RWPE1 (cell line): Measurements from ENCODE around the gene PWWP2B.
"Not testable (repeated sequence)": the region's sequence is repeated elsewhere in the genome, so short reads cannot be mapped to it uniquely, and the experiment has no call there.

ENCODE experiments used
- CTCF ChIA-PET: fragments of 350-600 bp; sonication (Branson Sonifier 250); formaldehyde crosslinking; extraction: SDS; loops from one replicate; lab custom pipeline; 2021; lab: Yijun Ruan, JAX
- POLR2A ChIA-PET: fragments of 400-600 bp; formaldehyde crosslinking; extraction: SDS; loops from one replicate; lab custom pipeline; 2020; ENCODE audit warnings: antibody characterized with exemption; ENCODE audit not compliant: low non-redundant PET; lab: Yijun Ruan, JAX
- DNase-seq: peaks from one replicate; pipeline ENCODE4 v3.0.0; 2012; ENCODE audit warnings: low spot score
- H3K27ac ChIP-seq: fragments of 450-650 bp; 2 replicates; pipeline ENCODE4 v1.5.1; 2017
- CTCF ChIP-seq: fragments of 450-650 bp; conservative IDR thresholded peaks from 2 replicates; pipeline ENCODE4 v1.5.1; 2017; ENCODE audit warnings: low read depth, mild to moderate bottlenecking

Gene PWWP2B

GRCh38 chr10:132351611-132352010, 45.4 kb upstream of the PWWP2B start:
- no peak for DNase-seq
- no peak for TF ChIP-seq CTCF
- ChIA-PET POLR2A (no interaction called here), CTCF (interaction anchor here (0.7 to 0.8 kb wide), 2 partner anchors 11 to 129 kb away, joined by 4 read pairs; no protein-coding TSS in a partner anchor)
- H3K27ac ChIP-seq: no peak overlapping the region

- TF ChIP-seq CTCF: peak; percentile 71
- H3K27ac ChIP-seq, POLR2A ChIA-PET: not testable (repeated sequence)
- CTCF ChIA-PET: interaction anchor here (0.6 to 1.2 kb wide), 10 partner anchors 8 to 182 kb away, joined by 3 to 10 read pairs (median 4); no protein-coding TSS in a partner anchor
- DNase-seq: peak; percentile 68
These were observed 44.3 kb upstream of the PWWP2B start for GRCh38 chr10:132352462-132353308.

GRCh38 chr10:132353456-132354355, 43.3 kb upstream of the PWWP2B start:
- no peak overlapping the region for H3K27ac ChIP-seq
- POLR2A ChIA-PET: no interaction called here
- no peak for DNase-seq
- CTCF ChIA-PET: interaction anchor here (0.6 to 1.2 kb wide), 10 partner anchors 7 to 183 kb away, joined by 3 to 10 read pairs (median 4); no protein-coding TSS in a partner anchor
- TF ChIP-seq CTCF: no peak

- POLR2A ChIA-PET: interaction anchor here (0.6 kb wide), 1 partner anchor 101 kb away, joined by 3 read pairs; no protein-coding TSS in a partner anchor
- DNase-seq: no peak
- CTCF ChIA-PET: no interaction called here
- H3K27ac ChIP-seq: no peak overlapping the region
- TF ChIP-seq CTCF: no peak
These were observed 42.5 kb upstream of the PWWP2B start for GRCh38 chr10:132354356-132355094.

GRCh38 chr10:132355297-132355696, 41.7 kb upstream of the PWWP2B start:
- ChIA-PET POLR2A (no interaction called here), CTCF (interaction anchor here (1.2 kb wide), 1 partner anchor 32 kb away, joined by 4 read pairs; no protein-coding TSS in a partner anchor)

More at GRCh38 chr10:132355297-132355696, 41.7 kb upstream of the PWWP2B start:
- DNase-seq: no peak
- TF ChIP-seq CTCF: no peak
- no peak overlapping the region for H3K27ac ChIP-seq
